GM18870 (cell line): Measurements from ENCODE around the gene PRIM1.
"Not testable (repeated sequence)": the region's sequence is repeated elsewhere in the genome, so short reads cannot be mapped to it uniquely, and the experiment has no call there.

ENCODE experiments used
- ATAC-seq: cut with Tn5 transposase; IDR thresholded peaks from one replicate; pipeline ENCODE4 v1.9.1; 2021; ENCODE audit warnings: moderate library complexity; ENCODE audit not compliant: unreplicated experiment

Gene PRIM1

DNA sequence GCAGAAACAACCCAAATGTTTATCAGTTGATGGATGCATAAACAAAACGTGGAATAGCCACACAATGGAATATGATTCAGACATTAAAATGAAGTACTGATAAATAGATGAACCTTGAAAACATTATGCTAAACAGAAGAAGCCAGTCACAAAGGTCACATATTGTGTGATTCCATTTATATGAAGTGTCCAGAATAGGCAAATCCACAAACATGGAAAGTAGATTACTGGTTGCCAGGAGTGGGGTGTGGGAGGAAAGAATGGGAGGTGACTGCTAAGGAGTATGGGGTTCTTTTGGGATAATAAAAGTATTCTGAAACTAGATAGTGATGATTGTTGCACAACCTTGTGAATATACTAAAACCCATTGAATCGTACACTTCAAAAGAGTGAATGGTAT is 9.7 kb upstream of the PRIM1 start:
- ATAC-seq: no peak

DNA sequence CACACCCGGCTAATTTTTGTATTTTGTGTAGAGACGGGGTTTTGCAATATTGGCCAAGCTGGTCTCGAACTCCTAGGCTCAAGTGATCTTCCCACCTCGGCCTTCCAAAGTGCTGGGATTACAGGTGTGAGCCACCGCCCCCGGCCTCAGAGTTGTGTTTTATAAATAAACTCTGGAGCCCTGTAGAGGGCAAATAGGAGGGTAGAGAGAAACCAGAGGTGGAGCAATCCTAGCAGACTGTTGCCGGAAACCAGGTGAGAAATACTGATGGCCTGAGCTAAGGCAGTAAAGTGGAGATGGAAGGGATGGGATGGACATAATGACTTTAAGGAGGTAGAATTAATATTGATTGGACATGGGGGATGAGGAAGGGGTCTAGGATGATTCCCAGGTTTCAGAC is 8.3 kb upstream of the PRIM1 start:
- no peak for ATAC-seq

DNA sequence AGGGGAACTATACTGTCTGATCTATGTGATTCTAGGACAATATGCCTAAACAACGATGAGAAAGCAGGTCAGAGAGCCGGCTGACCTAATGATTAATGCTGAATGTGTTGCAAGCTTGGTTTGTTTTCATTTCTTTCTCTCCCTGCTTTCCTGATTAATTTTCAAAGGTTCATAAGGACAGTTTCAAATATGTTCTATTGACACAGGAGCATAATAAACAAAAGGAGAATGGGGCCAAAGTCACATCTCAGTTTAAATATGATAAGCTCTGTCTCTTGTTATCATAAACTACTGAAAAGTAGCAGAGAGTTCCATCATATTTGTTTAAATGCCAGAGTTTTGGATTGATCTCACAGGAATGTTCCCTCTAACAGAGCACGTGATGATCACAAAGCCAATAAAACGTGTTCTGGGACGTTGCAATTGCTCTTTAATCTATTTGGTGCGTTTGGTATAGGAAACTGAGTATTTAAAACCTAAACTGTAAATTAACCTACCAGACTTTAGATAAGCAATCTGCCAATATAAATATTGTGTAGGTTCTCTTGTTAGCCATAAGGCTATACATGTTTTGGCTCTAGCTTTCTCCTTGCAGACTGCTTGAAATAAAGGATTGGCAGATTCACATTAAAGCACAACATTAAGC is 7.3 kb upstream of the PRIM1 start:
- no peak for ATAC-seq

DNA sequence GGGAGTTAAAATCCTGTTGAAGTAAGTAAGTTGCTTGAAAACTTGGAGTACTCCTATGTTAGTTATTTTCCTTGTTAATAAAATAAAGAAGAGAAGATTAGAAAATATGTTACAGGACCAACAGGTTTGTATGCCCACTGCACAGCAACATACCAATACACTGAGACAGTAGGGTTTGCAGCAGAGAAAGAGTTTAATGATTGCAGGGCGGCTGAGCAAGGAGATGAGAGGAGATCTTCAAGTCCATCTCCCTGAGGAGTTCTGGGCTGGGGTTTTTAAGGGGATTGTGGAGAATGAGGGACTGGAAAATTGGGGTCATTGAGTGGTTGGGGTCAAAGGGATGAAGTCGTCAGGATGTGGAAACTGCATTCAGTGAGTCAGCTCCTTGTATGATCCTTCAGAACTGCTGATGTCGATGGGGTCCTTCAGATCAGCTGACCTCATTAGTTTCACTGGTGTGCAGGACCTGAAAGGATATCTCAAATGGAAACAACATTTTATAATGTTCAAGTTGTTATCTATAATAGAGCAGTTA is 6.7 kb upstream of the PRIM1 start:
- no peak for ATAC-seq

DNA sequence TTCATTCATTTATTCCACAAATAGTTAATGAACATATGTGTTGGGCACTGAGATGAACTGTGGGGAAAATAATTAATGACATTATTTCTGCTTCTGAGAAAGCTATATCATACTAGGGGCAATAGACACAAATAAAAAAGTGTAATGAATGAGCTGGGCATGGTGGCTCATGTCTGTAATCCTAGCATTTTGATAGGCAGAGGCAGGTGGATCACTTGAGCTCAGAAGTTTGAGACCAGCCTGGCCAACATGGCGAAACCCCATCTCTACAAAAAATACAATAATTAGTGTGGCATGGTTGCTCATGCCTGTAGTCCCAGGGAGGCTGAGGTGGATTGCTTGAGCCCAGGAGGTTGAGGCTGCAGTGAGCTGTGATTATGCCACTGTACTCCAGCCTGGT is 5.8 kb upstream of the PRIM1 start:
- not testable (repeated sequence) for ATAC-seq

DNA sequence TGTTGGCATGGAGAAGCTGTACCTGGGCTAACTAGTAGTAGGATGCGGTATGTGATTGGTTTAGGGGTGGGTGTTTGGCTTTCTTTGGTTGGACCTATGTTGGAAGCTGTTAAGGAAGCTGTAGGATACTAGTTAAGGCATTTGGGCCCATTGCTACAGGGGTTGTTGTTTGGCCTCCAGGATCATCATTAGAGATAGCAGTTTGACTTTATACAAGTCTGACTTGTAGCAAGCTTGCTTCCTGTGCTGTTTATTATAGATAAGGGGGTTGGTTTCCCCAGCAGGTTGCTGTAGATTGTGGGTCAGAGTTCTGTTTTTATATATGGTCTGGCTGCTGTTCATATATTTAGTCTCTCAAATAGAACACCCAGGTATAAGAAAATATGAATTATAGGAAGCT is 1.4 kb upstream of the PRIM1 start:
- ATAC-seq: no peak

DNA sequence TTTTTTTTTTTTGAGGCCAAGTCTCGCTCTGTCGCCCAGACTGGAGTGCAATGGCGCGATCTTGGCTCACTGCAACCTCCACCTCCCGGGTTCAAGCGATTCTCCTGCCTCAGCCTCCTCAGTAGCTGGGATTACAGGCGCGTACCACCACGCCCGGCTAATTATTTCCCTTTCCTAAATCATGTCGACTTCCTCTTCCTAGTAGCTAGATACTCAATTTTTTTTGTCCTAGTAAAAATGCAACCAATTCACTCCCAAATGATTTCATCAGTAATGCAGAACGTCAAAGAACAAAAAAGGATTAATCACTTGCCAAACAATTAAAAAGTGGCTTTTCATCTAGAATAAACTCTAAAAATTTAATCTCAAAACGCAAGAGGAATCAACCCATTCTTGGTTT is 1.5 kb downstream of the PRIM1 start:
- ATAC-seq: not testable (repeated sequence)

DNA sequence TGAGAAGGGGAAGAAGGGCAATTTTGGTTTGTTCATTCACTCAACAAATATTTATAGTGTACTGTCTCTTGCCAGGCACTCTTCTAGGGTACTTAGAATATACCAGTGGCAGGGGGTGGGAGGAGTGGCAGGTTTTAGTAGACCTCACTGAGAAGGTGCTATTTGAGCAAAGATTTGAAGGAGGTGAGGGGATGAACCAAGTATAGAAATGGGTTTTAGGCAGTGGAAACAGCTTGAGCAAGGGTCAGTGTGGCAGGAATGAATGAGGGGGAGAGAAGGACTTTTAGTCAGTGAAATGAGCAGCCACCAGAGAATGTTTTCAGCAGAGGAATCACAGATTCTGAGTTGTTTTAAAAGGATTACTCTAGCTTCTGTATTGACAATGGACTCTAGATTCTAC is 2.3 kb downstream of the PRIM1 start:
- no peak for ATAC-seq

DNA sequence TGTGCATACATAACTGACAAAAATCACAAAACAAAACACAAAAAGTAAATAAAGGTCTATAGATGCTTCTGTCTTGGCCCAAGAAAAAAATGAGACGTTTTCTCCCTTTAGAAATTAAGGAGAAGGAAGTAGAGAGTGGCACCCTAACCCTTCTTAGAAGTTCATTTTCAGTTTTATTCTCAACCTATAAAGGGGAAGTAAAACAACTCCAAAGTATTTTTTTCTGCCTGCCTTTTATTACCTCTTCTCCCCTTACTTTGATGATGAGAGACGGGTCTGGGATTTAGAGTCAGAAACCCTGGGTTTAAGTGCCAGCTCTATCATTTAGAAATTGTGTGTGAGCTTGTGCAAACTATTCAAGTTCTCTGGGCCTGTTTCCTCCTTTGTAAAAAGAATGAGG is 2.8 kb downstream of the PRIM1 start:
- no peak for ATAC-seq

DNA sequence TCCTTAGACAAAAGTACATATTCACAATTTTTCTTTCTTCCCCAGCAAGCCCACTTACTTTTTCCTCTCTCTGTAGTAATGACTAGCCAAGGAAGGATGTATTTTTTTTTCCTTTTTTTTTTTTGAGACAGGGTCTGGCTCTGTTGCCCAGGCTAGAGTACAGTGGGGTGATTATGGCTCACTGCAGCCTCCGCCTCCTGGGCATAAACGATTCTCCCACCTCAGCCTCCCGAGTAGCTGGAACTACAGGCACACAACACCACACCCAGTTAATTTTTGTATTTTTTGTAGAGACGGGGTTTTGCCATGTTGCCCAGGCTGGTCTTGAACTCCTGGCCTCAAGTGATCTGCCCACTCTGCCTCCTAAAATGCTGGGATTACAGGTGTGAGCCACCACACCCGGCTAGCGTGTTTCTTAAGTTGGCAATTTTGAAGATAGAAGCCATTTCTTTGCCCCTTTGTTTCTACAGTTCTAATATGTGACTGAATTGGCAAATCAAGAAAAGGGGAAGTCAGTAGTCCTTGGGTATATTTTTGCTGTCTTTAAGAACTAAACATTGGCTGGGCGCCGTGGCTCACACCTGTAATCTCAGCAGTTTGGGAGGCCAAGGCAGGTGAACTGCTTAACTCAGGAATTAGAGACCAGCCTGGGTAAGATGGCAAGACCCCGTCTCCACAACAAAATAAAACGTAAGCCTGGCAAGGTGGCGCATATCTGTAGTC is 23.8 kb downstream of the PRIM1 start:
- no peak for ATAC-seq

DNA sequence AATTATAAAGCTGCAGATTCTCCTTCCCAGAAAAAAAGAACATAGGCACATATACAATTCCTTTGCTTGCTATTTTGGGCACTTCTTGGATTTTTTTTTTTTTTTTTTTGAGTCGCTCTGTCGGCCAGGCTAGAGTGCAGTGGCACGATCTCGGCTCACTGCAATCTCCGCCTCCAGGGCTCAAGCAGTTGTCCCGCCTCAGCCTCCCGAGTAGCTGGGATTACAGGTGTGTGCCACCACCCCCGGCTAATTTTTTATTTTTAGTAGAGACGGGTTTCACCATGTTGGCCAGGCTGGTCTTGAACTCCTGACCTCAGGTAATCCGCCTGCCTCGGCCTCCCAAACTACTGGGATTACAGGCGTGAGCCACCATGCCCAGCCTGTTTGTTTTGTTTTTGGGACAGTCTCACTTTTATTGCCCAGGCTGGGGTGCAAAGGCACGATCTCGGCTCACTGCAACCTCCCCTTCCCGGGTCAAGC is 25.9 kb downstream of the PRIM1 start:
- not testable (repeated sequence) for ATAC-seq

DNA sequence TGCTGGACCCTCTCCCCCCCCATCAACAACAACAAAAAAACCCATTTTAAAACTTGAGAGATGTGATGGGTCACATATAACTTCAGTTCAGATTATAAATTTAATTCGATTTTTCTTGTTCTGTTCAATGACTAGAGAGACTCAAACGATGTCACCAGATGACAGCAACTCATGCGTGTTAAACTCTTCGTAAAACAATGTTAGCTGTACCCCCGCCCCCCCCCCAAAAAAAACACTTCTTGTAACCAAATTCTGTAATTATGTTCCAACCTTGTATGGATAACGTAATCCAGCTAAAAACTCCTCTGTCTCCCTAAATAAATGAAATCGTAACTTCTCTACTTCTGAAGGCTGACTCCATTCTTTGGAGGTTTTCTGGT is 26.4 kb downstream of the PRIM1 start:
- no peak for ATAC-seq

DNA sequence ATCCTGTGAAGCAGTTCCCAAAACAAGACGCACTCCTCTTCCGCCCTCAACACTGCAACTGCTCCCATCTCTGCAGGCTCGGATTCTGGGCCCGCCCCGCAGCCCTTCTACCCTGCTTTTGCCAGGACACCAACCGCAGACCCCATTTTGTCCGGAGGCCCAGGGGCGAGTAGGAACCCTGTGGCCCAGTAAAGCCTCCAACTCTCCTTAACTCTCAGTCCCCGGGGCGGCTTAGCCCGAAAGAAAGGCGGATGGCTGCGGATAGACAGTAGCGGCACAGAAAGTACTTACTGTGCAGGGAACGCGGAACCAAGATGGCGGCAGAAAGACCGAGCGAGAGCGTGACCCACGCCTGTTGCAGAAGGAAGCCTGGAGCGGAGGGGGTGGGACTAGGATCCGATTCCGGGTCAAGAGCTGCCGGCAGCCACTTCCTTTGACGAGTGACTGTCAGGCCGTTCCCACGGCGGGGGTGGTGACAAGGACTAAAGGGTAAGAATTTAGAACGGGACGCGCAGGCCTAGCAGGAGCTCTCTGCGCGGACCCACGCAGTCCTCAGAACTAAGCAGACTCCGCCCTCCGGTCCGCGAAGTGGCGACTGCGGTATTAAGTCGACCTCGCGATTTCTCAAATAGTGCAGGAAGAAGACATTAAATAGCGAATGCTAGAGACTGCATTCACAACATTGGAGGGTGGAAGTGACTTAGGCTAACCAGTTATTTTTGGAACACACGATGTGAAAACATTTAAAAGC is 27.0 kb downstream of the PRIM1 start, which contains the start of gene NACA:
NACA (minus strand) TSS at position 328 of the 751 bp plus-strand sequence. CDS start 778 bp downstream, outside the sequence.
- ATAC-seq: peak; percentile 91

DNA sequence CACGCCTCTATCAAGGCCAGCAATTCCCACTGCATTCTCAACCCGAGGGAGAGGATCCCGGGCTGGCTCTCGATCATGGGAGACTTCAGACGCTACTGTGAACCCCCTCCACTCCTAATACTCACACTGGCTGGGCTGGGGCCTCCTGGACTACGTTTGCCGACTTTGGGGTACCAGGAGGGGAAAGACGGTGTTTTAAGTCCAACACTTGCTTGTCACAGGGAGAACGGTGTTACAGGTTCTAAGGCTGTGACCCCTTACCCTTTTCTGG is 27.5 kb downstream of the PRIM1 start:
- no peak for ATAC-seq

DNA sequence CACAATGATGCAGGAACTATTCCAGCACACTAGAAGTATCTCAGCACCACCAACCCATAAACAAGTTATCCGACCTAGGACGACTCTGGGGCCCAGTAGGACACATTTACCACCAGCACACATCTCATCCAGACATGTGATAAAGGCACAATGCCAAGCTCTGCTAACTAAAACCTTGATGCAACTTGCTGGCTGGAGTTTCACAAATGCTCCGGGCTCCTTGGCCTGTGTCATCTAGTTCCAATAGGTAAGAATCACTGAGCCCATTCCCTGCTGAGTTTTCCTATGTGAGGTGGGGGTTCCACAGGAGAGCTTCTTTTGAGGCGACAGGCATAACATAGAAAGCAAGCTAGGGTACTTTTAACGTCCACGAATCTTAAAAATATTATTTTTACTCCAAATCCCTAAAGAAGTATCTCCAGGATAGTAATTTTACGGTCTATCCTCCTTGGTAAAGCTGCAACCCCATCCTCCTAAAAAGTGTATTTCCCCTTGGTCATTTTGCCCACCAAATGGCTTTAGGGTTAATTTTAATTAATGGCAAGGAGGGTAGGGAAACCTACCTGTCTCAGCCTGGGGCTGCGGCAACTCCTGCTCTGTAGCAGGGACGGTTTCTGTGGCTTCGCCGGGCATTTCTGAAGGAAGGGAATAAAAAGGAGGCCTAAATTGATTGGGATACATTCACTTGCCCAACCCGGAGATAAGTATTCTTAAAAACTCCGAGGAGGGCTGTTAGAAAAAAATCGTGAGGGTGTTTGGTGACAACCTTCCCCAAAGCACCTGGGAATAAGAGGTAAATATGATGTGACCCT is 28.0 kb downstream of the PRIM1 start:
- ATAC-seq: no peak

DNA sequence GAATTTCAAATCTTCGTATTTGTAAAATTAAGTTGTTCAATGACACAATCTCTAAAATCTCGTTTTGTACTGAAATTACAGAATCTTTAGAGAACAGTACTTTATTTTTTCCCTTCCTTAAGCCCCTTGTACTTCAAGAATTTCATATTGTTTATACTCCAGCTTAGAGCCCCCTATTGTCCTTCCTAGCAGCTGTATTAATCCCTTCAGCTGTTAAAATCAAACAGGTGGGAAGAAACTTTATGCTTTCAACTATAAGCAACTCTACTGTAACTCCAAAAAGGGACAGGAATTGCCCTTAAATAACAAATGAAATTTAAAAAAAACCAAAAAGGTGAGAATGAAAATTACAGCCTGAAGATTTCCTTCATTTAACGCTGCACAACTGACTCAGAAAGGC is 28.8 kb downstream of the PRIM1 start:
- ATAC-seq: no peak

DNA sequence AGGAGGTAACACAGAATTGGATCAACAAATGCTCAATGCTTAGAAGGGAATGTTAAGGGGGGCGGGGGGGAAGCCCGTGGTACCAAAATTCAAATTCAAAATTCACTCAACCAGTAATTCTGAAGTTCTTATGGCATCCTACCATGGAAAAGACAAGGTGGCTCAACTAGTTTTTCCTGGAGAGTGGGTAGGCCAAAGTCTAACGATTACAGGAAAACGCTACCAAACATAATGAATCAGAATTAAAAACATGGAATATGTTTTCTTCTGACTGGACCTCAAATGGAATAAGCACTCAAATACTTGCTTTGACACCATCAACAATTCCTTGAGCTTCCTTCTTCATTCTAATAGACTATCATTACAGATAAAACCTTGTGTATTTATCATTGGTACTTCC is 29.3 kb downstream of the PRIM1 start:
- ATAC-seq: no peak

DNA sequence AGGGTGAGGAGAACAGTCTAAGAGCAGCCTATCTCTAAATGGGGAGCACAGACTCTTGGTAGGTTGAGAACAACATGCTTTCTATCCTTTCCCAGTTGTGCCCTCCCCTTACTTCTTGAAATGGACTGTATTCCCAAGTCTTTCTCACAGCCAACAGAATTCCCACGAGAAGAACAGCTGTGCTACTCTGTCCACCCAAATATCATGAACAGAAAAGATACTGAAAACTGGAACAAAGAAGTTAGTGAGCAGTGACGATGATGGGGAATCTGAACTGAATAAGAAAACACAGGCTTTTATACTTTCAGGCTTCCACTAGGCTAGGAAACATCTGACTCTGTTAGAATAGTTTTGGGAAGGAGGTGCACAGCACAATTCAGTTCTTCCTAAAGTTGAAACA is 30.4 kb downstream of the PRIM1 start:
- no peak for ATAC-seq

DNA sequence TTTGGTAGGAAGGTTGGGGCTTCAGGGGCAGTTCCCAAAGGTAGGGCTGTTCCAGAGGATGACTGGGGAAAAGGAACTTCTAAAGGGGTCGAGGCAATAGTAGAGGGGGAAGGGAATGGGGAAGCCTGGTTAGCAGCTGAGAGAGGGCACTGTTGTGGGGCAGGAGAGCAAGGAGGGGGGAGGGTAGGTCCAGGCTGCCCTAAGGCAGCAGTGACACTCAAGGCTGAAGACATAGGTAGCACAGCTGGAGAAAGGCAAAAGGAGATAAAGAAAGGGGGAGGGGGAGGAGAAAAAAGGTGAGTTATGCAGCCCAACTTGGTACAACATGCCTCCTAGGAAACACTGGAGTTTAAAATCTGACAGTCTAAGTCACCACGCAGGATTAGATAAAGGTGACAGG is 30.9 kb downstream of the PRIM1 start:
- ATAC-seq: no peak

DNA sequence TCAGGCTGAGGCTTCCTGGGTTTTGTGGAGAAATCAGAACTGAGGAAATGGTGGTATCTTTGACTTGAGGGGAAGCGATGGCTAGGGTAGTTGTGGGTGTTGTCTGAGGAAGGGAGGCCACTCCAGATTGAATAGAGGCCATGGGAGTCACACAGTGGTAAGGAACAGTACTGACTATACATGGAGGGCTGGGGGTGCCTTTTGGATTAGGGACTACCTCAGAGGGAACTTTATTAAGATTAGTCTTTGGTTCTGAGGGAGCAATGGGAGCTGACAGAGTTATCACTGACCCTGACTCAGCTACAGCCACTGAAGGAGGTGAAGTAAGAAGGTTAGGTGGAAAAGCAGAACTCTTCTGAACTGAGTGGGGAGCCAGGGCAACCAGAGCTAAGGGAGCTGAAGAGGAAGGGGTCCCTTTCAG is 31.4 kb downstream of the PRIM1 start:
- ATAC-seq: no peak

DNA sequence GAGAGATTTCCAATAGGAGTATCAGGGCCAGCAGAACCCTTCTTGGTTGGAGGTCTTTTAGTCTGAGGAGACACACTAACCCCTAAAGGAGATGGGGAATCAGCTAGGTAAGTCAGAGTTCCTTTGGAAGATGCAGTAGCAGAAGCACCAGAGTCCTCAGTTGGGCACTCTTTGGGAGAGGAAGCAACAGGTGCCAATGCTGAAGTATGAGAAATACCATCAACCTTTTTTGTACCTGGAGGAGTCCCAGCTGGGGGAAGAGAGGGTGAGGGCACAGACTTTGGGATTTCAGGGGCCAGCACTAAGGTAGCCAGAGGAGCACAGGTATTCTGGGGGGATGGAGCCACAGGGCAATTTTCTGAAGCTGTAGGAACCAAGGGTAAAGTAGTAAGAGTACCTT is 33.1 kb downstream of the PRIM1 start:
- ATAC-seq: no peak
